Effector memory CD4-positive, alpha-beta T cell (primary cell): ENCODE measurements around the gene AGAP3.
A peak's percentile ranks its signal among the peaks of the same experiment; 100 is the strongest.

ENCODE experiments used
- DNase-seq, 3 donors: peaks; one replicate each; pipeline ENCODE4 v3.0.0-alpha.2; 2020
- H3K27ac ChIP-seq: 2 replicates; pipeline ENCODE4 v1.7.0; 2013; ENCODE audit warnings: mild to moderate bottlenecking, low read length, moderate library complexity; ENCODE audit not compliant: insufficient read depth, poor library complexity, severe bottlenecking
- H3K27me3 ChIP-seq: replicated peaks from 2 replicates; pipeline ENCODE4 v1.7.0; 2013; ENCODE audit warnings: mild to moderate bottlenecking, low read length; ENCODE audit not compliant: insufficient read depth, control insufficient read depth, poor library complexity, severe bottlenecking
- H3K36me3 ChIP-seq: 2 replicates; pipeline ENCODE4 v1.7.0; 2013; ENCODE audit warnings: mild to moderate bottlenecking, low read length, moderate library complexity; ENCODE audit not compliant: control insufficient read depth, insufficient read depth
- H3K4me1 ChIP-seq: 2 replicates; pipeline ENCODE4 v1.7.0; 2013; ENCODE audit warnings: low read length, mild to moderate bottlenecking; ENCODE audit not compliant: control insufficient read depth, insufficient read depth, poor library complexity, severe bottlenecking
- H3K4me3 ChIP-seq: 2 replicates; pipeline ENCODE4 v1.7.0; 2013; ENCODE audit warnings: low read length, low read depth, mild to moderate bottlenecking; ENCODE audit not compliant: insufficient read depth, poor library complexity, severe bottlenecking
- H3K9me3 ChIP-seq: 2 replicates; pipeline ENCODE4 v1.7.0; 2013; ENCODE audit warnings: mild to moderate bottlenecking, low read length, moderate library complexity; ENCODE audit not compliant: control insufficient read depth

Gene AGAP3

GRCh38 chr7:151057989-151058780 lies 28.1 kb upstream of the AGAP3 start:
- DNase-seq: peak; percentile 92 to 97 (median 97)
- Histone ChIP-seq H3K27ac (peak overlapping the region; percentile 77), H3K27me3 (no peaks in the 10 kb centered on the region), H3K4me1 (peaks cover 29% of the 10 kb centered on the region), H3K9me3 (no peaks in the 10 kb centered on the region), H3K36me3 (peaks cover 3% of the 10 kb centered on the region), H3K4me3 (peak overlapping the region; percentile 66)

- H3K27ac ChIP-seq: peak overlapping the region; percentile 77
- no peak for DNase-seq
- no peaks in the 10 kb centered on the region for H3K27me3 ChIP-seq
- H3K4me1 ChIP-seq: peaks cover 29% of the 10 kb centered on the region
- H3K4me3 ChIP-seq: peak overlapping the region; percentile 66
- H3K9me3 ChIP-seq: no peaks in the 10 kb centered on the region
- peaks cover 5% of the 10 kb centered on the region for H3K36me3 ChIP-seq
Measured at GRCh38 chr7:151058781-151059366, 27.4 kb upstream of the AGAP3 start.

GRCh38 chr7:151059367-151060112 lies 26.7 kb upstream of the AGAP3 start, which contains the start of gene SLC4A2:
TSS of gene SLC4A2 (plus strand) at chr7:151059589. CDS start at chr7:151061988, 2,399 bp downstream.
- peak within 1 kb of the TSS; percentile 77 for H3K27ac ChIP-seq
- H3K4me3 ChIP-seq: peak within 1 kb of the TSS; percentile 66
- H3K27me3 ChIP-seq: no peaks in the 10 kb centered on the region
- no peaks in the 10 kb centered on the region for H3K9me3 ChIP-seq
- H3K4me1 ChIP-seq: peaks cover 29% of the 10 kb centered on the region
- H3K36me3 ChIP-seq: peaks cover 10% of the 10 kb centered on the region
- peak; percentile 32 to 56 (median 53) for DNase-seq

GRCh38 chr7:151060113-151060415 lies 26.2 kb upstream of the AGAP3 start:
- Histone ChIP-seq H3K4me3 (peak overlapping the region; percentile 66), H3K4me1 (peaks cover 29% of the 10 kb centered on the region), H3K27ac (peak overlapping the region; percentile 77), H3K27me3 (no peaks in the 10 kb centered on the region), H3K36me3 (peaks cover 16% of the 10 kb centered on the region), H3K9me3 (no peaks in the 10 kb centered on the region)
- DNase-seq: no peak

- peaks cover 19% of the 10 kb centered on the region for H3K36me3 ChIP-seq
- H3K4me3 ChIP-seq: peak overlapping the region; percentile 66
- peaks cover 29% of the 10 kb centered on the region for H3K4me1 ChIP-seq
- no peak for DNase-seq
- no peaks in the 10 kb centered on the region for H3K27me3 ChIP-seq
- H3K27ac ChIP-seq: peak overlapping the region; percentile 19
- no peaks in the 10 kb centered on the region for H3K9me3 ChIP-seq
Measured at GRCh38 chr7:151060416-151061212, 25.7 kb upstream of the AGAP3 start.

GRCh38 chr7:151061213-151062110 lies 24.8 kb upstream of the AGAP3 start:
- Histone ChIP-seq H3K4me1 (peaks cover 29% of the 10 kb centered on the region), H3K36me3 (peaks cover 22% of the 10 kb centered on the region), H3K4me3 (no peak overlapping the region), H3K27me3 (no peaks in the 10 kb centered on the region), H3K9me3 (no peaks in the 10 kb centered on the region), H3K27ac (no peak overlapping the region)
- no peak for DNase-seq

- Histone ChIP-seq H3K27me3 (no peaks in the 10 kb centered on the region), H3K36me3 (peaks cover 23% of the 10 kb centered on the region), H3K9me3 (no peaks in the 10 kb centered on the region), H3K4me3 (no peak overlapping the region), H3K27ac (no peak overlapping the region), H3K4me1 (peaks cover 26% of the 10 kb centered on the region)
- no peak for DNase-seq
Measured at GRCh38 chr7:151062111-151062398, 24.2 kb upstream of the AGAP3 start.

- Histone ChIP-seq H3K27me3 (no peaks in the 10 kb centered on the region), H3K4me1 (peaks cover 22% of the 10 kb centered on the region), H3K4me3 (no peak overlapping the region), H3K27ac (no peak overlapping the region), H3K36me3 (peaks cover 28% of the 10 kb centered on the region), H3K9me3 (no peaks in the 10 kb centered on the region)
- DNase-seq: no peak
Measured at GRCh38 chr7:151062399-151063211, 23.7 kb upstream of the AGAP3 start.
